HepG2 (cell line): ENCODE measurements around the gene ABAT. TPM values are rescaled to one million over a fixed set of nuclear protein-coding genes. Genes with fewer than 3 reads are reported as not detected.

Experiments
- AKAP8 ChIP-seq: sonication (generic); formaldehyde crosslinking; IDR thresholded peaks from 2 replicates; pipeline ENCODE4 v1.5.1; 2020; ENCODE audit warnings: mild to moderate bottlenecking, missing genetic modification reagents
- CEBPG ChIP-seq: IDR thresholded peaks from 2 replicates; pipeline ENCODE4 v1.6.1; 2016
- FOXA3 ChIP-seq: IDR thresholded peaks from 2 replicates; pipeline ENCODE4 v1.6.1; 2016; ENCODE audit warnings: missing genetic modification reagents, missing compliant biosample characterization
- HDAC2 ChIP-seq: sonication (generic); formaldehyde crosslinking; IDR thresholded peaks from 2 replicates; pipeline ENCODE4 v1.4.0; 2020; ENCODE audit warnings: missing genetic modification reagents
- KDM2A ChIP-seq: sonication (generic); formaldehyde crosslinking; IDR thresholded peaks from 2 replicates; pipeline ENCODE4 v1.4.0; 2020; ENCODE audit warnings: low read depth, missing genetic modification reagents, borderline replicate concordance
- KDM3A ChIP-seq: IDR thresholded peaks from 2 replicates; pipeline ENCODE4 v1.6.1; 2018; ENCODE audit warnings: low read depth, missing compliant biosample characterization
- MYPOP ChIP-seq: sonication (generic); formaldehyde crosslinking; IDR thresholded peaks from 2 replicates; pipeline ENCODE4 v1.8.1; 2023; ENCODE audit warnings: mild to moderate bottlenecking, moderate library complexity, missing genetic modification reagents
- RBM39 ChIP-seq: fragments of 200-400 bp; formaldehyde crosslinking; IDR thresholded peaks from one replicate; pipeline ENCODE4 v1.6.1; 2018; ENCODE audit warnings: antibody characterized with exemption, mild to moderate bottlenecking, low read depth, low read length; ENCODE audit not compliant: poor library complexity, severe bottlenecking
- STAT5B ChIP-seq: sonication (generic); formaldehyde crosslinking; IDR thresholded peaks from 2 replicates; pipeline ENCODE4 v1.4.0; 2020; ENCODE audit warnings: missing genetic modification reagents
- U2AF2 ChIP-seq: fragments of 200-400 bp; formaldehyde crosslinking; IDR thresholded peaks from 2 replicates; pipeline ENCODE4 v1.6.1; 2017; ENCODE audit warnings: low read depth, mild to moderate bottlenecking, low read length
- ZNF121 ChIP-seq: sonication (generic); formaldehyde crosslinking; IDR thresholded peaks from 2 replicates; pipeline ENCODE4 v1.5.0; 2020; ENCODE audit warnings: mild to moderate bottlenecking, missing genetic modification reagents
- ZNF430 ChIP-seq: sonication (generic); formaldehyde crosslinking; IDR thresholded peaks from 2 replicates; pipeline ENCODE4 v1.9.0; 2021; ENCODE audit warnings: mild to moderate bottlenecking, missing genetic modification reagents
- ZNF83 ChIP-seq: sonication (generic); formaldehyde crosslinking; IDR thresholded peaks from 2 replicates; pipeline ENCODE4 v1.4.0; 2020; ENCODE audit warnings: missing genetic modification reagents, mild to moderate bottlenecking, borderline replicate concordance
- ZXDC ChIP-seq: sonication (generic); formaldehyde crosslinking; IDR thresholded peaks from 2 replicates; pipeline ENCODE4 v1.5.0; 2020; ENCODE audit warnings: mild to moderate bottlenecking, missing genetic modification reagents
- polyA plus RNA-seq, 8 experiments: library from polyadenylated mRNA; depleted of rRNA in 3 of 8; stranded (reverse) in 7 of 8; unstranded in 1 of 8; fragments of >200 nt; fragmentation: Illumina TruSeq in 4 of 8; extraction: Trizol in 4 of 8; gene quantifications; 2 replicates each; pipeline versions ENCODE4 v1.2.1 to v1.2.3, GENCODE V29; 2011 to 2016; ENCODE audit warnings: low read depth in 4 of 8, missing spikeins in 1 of 8, mixed read lengths in 1 of 8; ENCODE audit not compliant: insufficient read depth in 1 of 8
- total RNA-seq, 5 experiments: library from RNA; depleted of rRNA; stranded (reverse); fragments of >200 nt; fragmentation: Illumina TruSeq; extraction: Trizol; gene quantifications; 2 replicates each; pipeline ENCODE4 v1.2.3, GENCODE V29; 2016; ENCODE audit warnings: low read depth in 1 of 5

The ABAT gene
- total and polyA plus RNA-seq, 2 of the 13 experiments (the other 11 are each of a cell fraction or from before 2014, with no cell fraction given) = 47.6 to 97.3 TPM

- peak; percentile 76; the same call in 1 of the 2 replicates for TF ChIP-seq U2AF2
- peak; percentile 41; the same call in 1 of the 2 replicates for TF ChIP-seq KDM2A (CRISPR knock-in tag)
- TF ChIP-seq ZNF121 (CRISPR knock-in tag) = no peak
- TF ChIP-seq RBM39 = peak; percentile 87
- TF ChIP-seq ZNF83 (CRISPR knock-in tag) = 0 out of 2 replicates have a peak, but pooled peaks have one; percentile 70
- TF ChIP-seq AKAP8 = peak; percentile 26; the same call in 1 of the 2 replicates
- TF ChIP-seq FOXA3 (CRISPR knock-in tag) = peak; percentile 75
- peak; percentile 68 for TF ChIP-seq HDAC2 (CRISPR knock-in tag)
- TF ChIP-seq ZNF430 (CRISPR knock-in tag) = 0 out of 2 replicates have a peak, but pooled peaks have one; percentile 53
- 0 out of 2 replicates have a peak, but pooled peaks have one; percentile 12 for TF ChIP-seq ZXDC (CRISPR knock-in tag)
- no peak for TF ChIP-seq STAT5B
- 0 out of 2 replicates have a peak, but pooled peaks have one; percentile 14 for TF ChIP-seq MYPOP (CRISPR knock-in tag)
- TF ChIP-seq CEBPG (CRISPR knock-in tag) = peak; percentile 46; the same call in 1 of the 2 replicates
- TF ChIP-seq KDM3A (CRISPR knock-in tag) = 0 out of 2 replicates have a peak, but pooled peaks have one; percentile 18
Measured at GRCh38 chr16:8675183-8676159, 1.1 kb downstream of the ABAT start (continued).
